ENCODE measurements around the gene CGB2.
"Not testable (repeated sequence)": the region's sequence is repeated elsewhere in the genome, so short reads cannot be mapped to it uniquely, and the experiment has no call there.

The CGB2 gene

DNA sequence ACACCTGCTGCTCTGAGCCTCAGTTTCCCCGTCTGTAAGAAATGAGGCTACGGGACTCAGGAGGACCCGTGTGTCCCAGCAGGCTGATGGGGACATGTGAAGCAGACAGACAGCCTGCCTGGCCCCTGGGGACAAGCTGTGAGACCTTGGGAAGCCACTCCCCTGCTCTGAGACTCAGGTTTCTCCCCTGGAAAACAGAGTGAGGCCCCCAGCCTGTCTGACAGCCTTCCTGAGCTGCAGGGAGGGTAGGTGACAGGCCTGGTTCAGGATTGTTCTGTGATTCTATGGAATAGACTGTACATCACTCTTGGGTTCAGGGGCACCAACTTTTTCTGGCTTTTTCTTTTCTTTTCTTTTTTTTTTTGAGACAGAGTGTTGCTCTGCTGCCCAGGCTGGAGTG is 35.9 kb downstream of the CGB2 start:
- DNase-seq (ENCODE audit: low read depth in 2 of 2): no peak

DNA sequence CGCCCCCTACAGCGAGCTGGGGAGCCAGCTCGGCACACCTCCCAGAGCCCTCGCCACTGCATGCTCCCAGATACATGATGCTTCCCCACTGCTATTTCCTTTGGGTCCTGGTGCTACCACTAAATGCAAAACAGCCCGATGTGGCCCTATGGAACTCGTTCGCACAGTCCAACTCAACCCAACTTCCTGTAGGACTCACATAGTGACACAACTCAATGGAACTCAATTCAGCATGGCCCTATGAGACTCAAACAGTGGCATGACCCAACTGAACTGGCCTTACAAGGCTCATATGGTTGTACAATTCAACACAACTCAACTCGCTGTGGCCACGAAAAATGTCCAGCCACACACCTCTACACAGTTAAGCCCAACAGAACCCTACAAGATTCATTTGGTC is 37.3 kb downstream of the CGB2 start:
- DNase-seq (ENCODE audit: low read depth in 2 of 2): no peak

DNA sequence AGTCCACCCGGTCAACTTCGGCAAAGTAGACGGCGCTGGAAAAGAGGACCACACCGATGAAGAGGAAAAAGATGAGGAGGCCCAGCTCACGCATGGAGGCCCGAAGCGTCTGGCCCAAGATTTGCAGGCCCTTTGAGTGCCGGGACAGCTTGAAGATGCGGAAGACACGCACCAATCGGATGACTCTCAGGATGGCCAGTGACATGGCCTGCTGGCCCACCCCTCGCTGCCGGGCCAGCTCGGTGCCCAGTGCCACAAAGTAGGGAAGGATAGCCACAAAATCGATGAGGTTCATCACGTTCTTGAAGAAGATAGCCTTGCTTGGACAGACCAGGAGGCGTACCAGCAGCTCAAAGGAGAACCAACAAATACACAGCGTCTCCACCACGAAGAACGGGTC is 38.7 kb downstream of the CGB2 start:
- DNase-seq (ENCODE audit: low read depth in 2 of 2): no peak

DNA sequence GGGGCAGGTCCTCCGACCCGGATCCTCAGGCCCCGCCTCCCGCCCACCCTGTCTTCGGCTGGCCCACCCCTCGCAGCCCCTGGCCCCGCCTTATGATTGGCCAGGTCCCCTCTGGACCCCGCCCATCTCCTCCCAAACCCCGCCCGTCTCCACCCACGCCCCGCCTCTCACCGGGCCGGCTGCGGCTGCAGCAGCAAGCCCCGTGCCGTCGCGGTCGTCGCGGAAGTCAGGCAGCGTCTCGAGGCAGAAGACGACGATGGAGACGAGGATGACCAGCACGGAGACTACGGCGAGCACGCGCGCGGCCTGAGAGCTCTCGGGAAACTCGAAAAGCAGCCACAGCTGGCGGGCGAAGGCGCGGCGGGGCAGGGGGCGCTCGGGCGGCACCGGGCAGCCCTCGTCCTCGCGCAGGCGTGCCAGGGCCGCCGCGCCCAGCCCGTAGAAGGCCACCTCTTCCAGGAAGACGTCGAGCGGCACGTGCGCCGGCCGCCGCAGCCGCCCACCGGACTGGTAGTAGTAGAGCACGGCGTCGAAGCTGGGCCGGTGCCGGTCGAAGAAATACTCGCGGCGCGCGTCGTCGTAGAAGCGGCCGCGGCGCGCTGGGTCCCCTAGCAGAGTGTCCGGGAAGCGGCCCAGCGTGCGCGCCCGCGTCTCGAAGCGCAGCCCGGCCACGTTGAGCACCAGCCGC is 40.3 kb downstream of the CGB2 start:
- no peak for DNase-seq (ENCODE audit: low read depth in 2 of 2)

DNA sequence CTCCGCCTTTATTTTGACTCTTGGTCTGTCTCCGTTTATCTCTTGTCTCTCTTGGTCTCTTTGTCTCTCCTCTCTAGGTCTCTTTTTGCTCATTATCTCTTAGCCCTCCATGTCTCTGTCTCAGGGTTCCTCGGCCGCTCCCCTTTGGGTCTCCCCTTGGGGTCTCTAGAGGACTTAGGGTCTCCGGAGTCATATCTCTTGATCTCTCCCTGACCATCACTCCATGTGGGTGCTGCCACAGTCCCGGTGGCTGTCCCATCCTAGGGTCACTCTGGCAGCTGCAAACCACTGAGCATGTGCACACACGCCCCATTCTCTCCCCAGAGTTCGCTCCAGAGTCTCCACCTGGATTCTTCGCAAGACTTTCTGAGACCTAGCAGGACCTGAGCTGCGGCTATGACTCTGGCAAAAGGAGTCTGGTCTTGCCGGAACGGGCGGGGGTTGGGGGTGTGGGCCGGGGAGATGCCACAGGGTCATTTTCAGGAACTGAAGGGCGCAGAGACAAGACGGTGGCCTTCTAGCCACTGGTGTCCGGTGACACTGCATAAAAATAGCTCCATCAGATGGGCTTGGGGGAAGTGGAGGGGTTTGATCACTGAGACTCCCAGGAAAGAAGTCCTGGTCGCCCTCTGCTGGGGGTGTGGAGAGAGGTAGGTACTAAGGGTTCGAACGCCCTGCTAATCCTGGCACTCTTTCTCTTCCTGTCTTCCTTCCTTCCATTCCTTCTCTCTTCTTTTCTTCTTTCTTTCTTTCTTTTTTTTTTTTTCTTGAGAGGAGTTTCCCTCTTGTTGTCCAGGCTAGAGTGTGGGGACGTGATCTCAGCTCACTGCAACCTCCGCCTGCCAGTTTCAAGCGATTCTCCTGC is 42.1 kb downstream of the CGB2 start:
- no peak for DNase-seq (ENCODE audit: low read depth in 2 of 2)

DNA sequence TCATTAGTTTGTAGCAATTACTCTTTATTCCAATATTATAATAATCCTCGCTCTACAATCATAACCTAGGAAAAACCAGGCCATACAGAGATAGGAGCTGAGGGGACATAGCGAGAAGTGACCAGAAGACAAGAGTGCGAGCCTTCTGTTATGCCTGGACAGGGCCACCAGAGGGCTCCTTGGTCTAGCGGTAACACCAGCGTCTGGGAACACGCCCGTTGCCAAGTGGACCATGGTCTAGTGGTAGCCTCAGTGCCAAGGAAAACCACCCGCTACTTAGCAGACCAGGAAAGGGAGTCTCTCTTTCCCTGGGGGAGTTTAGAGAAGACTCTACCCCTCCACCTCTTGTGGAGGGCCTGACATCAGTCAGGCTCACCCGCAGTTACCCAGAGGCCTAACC is 43.2 kb downstream of the CGB2 start:
- not testable (repeated sequence) for DNase-seq (ENCODE audit: low read depth in 2 of 2)

DNA sequence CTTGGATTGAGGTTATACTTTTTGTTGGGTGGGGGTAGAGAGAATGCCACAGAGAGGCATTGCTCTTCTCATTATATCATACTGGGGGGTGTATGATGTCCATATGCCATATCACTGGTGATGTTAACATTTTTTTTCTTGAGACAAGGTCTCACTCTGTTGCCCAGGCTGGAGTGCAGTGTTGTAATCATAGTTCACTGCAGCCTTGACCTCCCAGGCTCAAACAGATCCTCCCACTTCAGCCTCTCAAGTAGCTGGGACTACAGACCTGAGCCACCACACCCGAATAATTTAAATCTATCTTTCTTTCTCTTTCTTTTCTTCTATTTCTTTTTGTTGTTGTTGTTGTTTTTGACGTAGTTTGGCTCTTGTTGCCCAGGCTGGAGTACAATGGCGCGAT is 48.7 kb downstream of the CGB2 start:
- no peak for DNase-seq (ENCODE audit: low read depth in 2 of 2)

DNA sequence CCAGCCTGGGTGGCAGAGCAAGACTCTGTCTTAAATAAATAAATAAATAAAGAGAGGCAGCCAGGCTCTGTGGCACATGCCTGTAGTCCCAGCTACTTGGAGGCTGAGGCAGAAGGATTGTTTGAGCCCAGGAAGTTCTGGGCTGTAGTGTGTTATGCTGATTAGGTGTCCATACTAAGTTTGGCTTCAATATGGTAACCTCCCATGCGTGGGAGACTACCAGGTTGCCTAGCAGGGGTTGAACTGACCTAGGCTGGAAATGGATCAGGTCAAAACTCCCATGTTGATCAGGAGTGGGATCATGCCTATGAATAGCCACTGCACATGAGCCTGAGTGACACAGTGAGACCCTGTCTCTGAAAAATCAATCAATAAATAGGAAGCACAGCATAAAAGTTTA is 49.6 kb downstream of the CGB2 start:
- DNase-seq (ENCODE audit: low read depth in 2 of 2): no peak
